Measurements from ENCODE around the gene DENND6B. TPM values are rescaled to one million over a fixed set of nuclear protein-coding genes. Genes with fewer than 3 reads are reported as not detected.

DENND6B gene
- total and polyA plus RNA-seq, 2 donors (not counting 3 experiments of a cell fraction or from before 2014, with no cell fraction given), result 4.1 to 5.9 TPM

DNA sequence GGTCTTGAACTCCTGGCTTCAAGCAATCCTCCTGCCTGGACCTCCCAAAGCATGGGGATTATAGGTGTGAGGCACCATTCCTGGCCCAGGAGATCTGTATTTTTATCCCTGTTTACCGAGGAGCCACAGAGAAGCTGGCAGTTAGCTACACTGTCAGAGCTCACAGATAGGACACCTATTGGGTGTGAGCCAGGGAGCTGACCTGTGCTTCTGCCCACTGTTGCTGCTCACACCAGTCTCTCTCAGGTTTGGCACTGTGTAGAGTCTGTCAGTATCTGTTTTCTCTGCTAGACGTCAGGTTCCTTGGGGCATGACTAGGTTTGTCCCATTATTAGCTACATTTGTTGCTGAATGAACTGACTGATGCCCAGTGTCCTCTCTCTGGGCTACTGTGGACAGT is 33.8 kb upstream of the DENND6B start:
- DNase-seq (ENCODE audit: low read depth, low spot score) (no peak), FAIRE-seq (no peak)
- Histone ChIP-seq H3K9me3 (replicated peaks; ENCODE audit: control insufficient read depth, insufficient read depth, low read length) (no peaks in the 10 kb centered on the region), H3K79me2 (ENCODE audit: control insufficient read depth, insufficient read depth, low read length) (peaks cover 49% of the 10 kb centered on the region), H3K27me3 (ENCODE audit: control insufficient read depth in 2 of 2, insufficient read depth in 2 of 2, low read length in 2 of 2) (no peaks in the 10 kb centered on the region), H3K4me3 (replicated peaks in 1 of 3; ENCODE audit: insufficient read depth in 1 of 3, low read depth in 1 of 3, low read length in 3 of 3) (no peak overlapping the region), H2AFZ (ENCODE audit: low read depth, low read length) (no peak overlapping the region), H3K9me1 (replicated peaks; ENCODE audit: control insufficient read depth, extremely low read depth, insufficient read depth, low read length) (no peaks in the 10 kb centered on the region), H3K4me2 (ENCODE audit: insufficient read depth, low read length) (no peak overlapping the region), H3K27ac (ENCODE audit: insufficient read depth, low read depth, low read length) (no peak overlapping the region), H3K36me3 (ENCODE audit: control insufficient read depth in 2 of 2, extremely low read depth in 1 of 2, insufficient read depth in 2 of 2, low read length in 2 of 2) (peaks cover 0 to 8% of the 10 kb centered on the region in 2 experiments), H3K9ac (replicated peaks; ENCODE audit: extremely low read depth, insufficient read depth, low read length) (no peak overlapping the region), H4K20me1 (replicated peaks; ENCODE audit: control insufficient read depth, extremely low read depth, insufficient read depth, low read length) (no peaks in the 10 kb centered on the region), H3K4me1 (ENCODE audit: control insufficient read depth, extremely low read depth, insufficient read depth, low read length) (no peaks in the 10 kb centered on the region)
- POLR2A ChIA-PET, result no interaction called here
- TF ChIP-seq FOS (IDR thresholded peaks at IDR 0.05; ENCODE audit: borderline replicate concordance, insufficient read depth, low read length), result no peak
- no peak for TF ChIP-seq MYC (IDR thresholded peaks at IDR 0.05; ENCODE audit: low read depth, low read length)
- TF ChIP-seq, protein P1, sequence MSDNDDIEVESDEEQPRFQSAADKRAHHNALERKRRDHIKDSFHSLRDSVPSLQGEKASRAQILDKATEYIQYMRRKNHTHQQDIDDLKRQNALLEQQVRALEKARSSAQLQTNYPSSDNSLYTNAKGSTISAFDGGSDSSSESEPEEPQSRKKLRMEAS (IDR thresholded peaks at IDR 0.05; ENCODE audit: insufficient read depth, insufficient read length), result no peak
- no peak for TF ChIP-seq GATA2 (IDR thresholded peaks at IDR 0.05; ENCODE audit: insufficient read depth, insufficient read length, low read depth, low read length)
- no peak for TF ChIP-seq POLR2AphosphoS5 (IDR thresholded peaks at IDR 0.05; ENCODE audit: insufficient read depth, low read depth, low read length)
- TF ChIP-seq POLR2A (IDR thresholded peaks at IDR 0.05; ENCODE audit: low read depth, low read length), result no peak
- TF ChIP-seq JUN (IDR thresholded peaks at IDR 0.05; ENCODE audit: borderline replicate concordance, insufficient read depth, insufficient read length, low read depth), result no peak
- TF ChIP-seq, protein P2, sequence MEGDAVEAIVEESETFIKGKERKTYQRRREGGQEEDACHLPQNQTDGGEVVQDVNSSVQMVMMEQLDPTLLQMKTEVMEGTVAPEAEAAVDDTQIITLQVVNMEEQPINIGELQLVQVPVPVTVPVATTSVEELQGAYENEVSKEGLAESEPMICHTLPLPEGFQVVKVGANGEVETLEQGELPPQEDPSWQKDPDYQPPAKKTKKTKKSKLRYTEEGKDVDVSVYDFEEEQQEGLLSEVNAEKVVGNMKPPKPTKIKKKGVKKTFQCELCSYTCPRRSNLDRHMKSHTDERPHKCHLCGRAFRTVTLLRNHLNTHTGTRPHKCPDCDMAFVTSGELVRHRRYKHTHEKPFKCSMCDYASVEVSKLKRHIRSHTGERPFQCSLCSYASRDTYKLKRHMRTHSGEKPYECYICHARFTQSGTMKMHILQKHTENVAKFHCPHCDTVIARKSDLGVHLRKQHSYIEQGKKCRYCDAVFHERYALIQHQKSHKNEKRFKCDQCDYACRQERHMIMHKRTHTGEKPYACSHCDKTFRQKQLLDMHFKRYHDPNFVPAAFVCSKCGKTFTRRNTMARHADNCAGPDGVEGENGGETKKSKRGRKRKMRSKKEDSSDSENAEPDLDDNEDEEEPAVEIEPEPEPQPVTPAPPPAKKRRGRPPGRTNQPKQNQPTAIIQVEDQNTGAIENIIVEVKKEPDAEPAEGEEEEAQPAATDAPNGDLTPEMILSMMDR (IDR thresholded peaks at IDR 0.05; ENCODE audit: extremely low read depth in 1 of 2, insufficient read depth in 1 of 2, low read depth in 1 of 2, low read length in 2 of 2), result no peak
- TF ChIP-seq EZH2 (IDR thresholded peaks at IDR 0.05; ENCODE audit: borderline replicate concordance, low read depth, low read length, severe bottlenecking), result no peak
- CTCF ChIA-PET, result interaction anchor here (1.0 to 1.5 kb wide), 3 partner anchors 9 to 429 kb away, joined by 3 to 4 read pairs (median 4); no protein-coding TSS in a partner anchor
- no TSS peak for BruUV-seq (replicated peaks)
- dilution Hi-C loops (cut with MboI; ENCODE audit: extremely low pct_ligation_motif_present, low sequenced_read_pairs), result no loop called here
- intact Hi-C loops (cut with micrococcal nuclease), result no loop called here

Data from endothelial cell of umbilical vein (primary cell).